Ectodermal cell (in vitro differentiated cells): Measurements from ENCODE around the gene DEPP1.

ENCODE experiments used
- H3K27ac ChIP-seq: 2 replicates; pipeline ENCODE4 v1.7.0; 2013; ENCODE audit warnings: mild to moderate bottlenecking, low read depth, low read length; ENCODE audit not compliant: insufficient read depth, poor library complexity, severe bottlenecking
- H3K27me3 ChIP-seq: 2 replicates; pipeline ENCODE4 v1.7.0; 2013; ENCODE audit warnings: mild to moderate bottlenecking, low read length; ENCODE audit not compliant: insufficient read depth, control insufficient read depth, poor library complexity, severe bottlenecking
- H3K36me3 ChIP-seq: one replicate; pipeline ENCODE4 v1.7.0; 2013; ENCODE audit warnings: low read length; ENCODE audit not compliant: control insufficient read depth, insufficient read depth
- H3K4me1 ChIP-seq: one replicate; pipeline ENCODE4 v1.7.0; 2013; ENCODE audit warnings: low read length; ENCODE audit not compliant: control insufficient read depth, insufficient read depth
- H3K4me3 ChIP-seq: 2 replicates; pipeline ENCODE4 v1.7.0; 2013; ENCODE audit warnings: low read depth, low read length, control low read depth; ENCODE audit not compliant: insufficient read depth
- H3K9me3 ChIP-seq: 2 replicates; pipeline ENCODE4 v1.7.0; 2013; ENCODE audit warnings: mild to moderate bottlenecking, low read length, moderate library complexity; ENCODE audit not compliant: control insufficient read depth
- WGBS, 2 experiments: methylation state at CpG; one replicate each; pipeline ENCODE4 v1.1.7; 2013; ENCODE audit warnings: missing lambda C conversion rate in 2 of 2; 5-methylcytosine and 5-hydroxymethylcytosine counted together

DEPP1 gene

DNA sequence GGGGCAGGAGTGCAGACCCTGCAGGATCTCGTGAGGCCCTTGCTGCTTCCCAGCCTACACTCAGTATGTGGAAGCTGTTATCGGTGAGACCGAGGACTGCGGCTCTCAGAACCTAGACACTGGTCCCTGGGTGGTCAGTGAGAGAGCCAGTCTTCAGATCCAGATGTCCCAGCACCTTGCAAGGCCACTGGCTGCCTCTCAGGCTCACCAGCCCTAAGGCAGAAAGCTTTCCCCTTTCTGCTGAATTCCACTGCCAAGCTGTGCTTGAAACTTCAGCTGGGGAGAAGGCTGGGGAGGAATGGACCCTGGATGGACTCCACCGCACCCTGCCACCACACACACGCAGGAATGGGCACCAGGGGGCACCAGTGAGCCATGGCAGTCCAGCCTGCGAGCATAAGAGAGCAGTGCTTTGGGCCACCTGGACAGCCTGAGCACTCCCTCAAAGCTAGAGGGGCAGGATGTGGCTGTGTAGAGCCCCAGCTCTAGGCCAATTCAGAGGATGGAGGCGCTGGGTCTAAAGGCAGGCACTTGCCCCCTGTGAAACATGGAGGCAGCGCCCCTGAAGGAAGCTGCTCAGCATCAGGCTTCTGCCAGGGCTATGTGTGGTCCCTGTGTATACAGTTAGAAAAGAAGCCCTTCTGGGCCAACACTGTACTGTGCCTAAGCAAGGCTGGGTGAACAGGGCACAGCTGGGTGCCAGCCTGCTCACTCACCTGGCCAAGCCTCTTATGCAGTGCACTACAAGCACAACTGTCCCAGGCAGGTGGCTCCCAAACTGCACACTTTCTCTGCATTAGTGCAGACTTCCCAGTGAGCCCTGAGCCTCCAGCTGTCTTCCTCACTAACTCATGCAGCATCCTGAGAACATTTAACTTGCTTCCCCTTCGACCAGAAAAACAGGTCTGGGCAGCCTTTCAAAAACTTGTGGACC lies 45.8 kb downstream of the DEPP1 start:
- no peak overlapping the region for H3K4me3 ChIP-seq
- no peaks in the 10 kb centered on the region for H3K4me1 ChIP-seq
- no peaks in the 10 kb centered on the region for H3K9me3 ChIP-seq
- WGBS, 2 experiments = 51% methylated on average over 10 of the region's 10 CpGs
- H3K27ac ChIP-seq = no peak overlapping the region
- no peaks in the 10 kb centered on the region for H3K36me3 ChIP-seq
- H3K27me3 ChIP-seq = no peaks in the 10 kb centered on the region

DNA sequence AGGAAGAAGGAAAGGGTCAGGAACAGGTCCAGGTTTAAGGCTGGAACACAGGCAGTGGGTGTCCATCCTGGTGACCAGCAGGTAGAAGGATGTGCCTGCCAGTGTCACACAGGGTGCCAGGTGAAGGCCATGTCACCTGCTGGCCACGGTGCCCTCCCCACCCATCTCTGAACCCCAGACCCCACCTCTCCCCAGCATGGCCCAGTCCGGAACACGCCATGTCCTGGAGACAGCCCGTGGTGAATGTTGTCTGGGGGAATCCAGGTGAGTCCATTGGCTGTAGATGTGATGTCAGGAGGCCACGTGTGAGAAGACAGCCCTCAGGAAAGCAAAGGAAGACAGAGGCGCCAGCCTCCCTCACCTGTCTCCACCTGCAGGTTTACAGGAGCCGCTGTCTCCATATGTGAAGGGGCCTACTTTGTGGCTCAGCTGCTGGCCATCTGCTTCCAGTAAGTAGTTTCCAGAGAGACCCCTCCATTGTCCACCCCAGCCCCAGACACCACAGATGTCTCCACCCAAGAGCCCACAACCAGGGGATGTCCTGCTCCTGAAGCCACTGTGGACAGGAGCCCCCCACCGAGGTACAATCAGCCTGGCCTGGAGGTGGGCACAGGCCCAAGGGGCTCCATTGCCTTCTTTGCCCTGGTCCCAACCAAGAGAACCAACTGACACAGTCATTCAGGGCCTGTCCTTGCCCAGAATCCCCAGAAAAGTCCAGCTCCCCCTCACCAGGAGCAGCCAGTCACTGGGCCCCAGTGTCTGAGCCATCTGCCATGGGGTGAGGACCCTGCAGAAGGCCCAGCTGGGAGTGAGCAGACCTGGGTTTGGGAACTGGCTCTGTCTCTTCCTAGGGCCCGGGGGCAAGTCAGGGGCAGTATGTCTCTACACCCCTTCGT lies 46.7 kb downstream of the DEPP1 start:
- Histone ChIP-seq H3K4me1 (no peaks in the 10 kb centered on the region), H3K27ac (no peak overlapping the region), H3K27me3 (no peaks in the 10 kb centered on the region), H3K4me3 (no peak overlapping the region), H3K9me3 (no peaks in the 10 kb centered on the region), H3K36me3 (no peaks in the 10 kb centered on the region)
- 87 to 90% methylated on average over 9 to 10 of the region's 10 CpGs for WGBS, 2 experiments

DNA sequence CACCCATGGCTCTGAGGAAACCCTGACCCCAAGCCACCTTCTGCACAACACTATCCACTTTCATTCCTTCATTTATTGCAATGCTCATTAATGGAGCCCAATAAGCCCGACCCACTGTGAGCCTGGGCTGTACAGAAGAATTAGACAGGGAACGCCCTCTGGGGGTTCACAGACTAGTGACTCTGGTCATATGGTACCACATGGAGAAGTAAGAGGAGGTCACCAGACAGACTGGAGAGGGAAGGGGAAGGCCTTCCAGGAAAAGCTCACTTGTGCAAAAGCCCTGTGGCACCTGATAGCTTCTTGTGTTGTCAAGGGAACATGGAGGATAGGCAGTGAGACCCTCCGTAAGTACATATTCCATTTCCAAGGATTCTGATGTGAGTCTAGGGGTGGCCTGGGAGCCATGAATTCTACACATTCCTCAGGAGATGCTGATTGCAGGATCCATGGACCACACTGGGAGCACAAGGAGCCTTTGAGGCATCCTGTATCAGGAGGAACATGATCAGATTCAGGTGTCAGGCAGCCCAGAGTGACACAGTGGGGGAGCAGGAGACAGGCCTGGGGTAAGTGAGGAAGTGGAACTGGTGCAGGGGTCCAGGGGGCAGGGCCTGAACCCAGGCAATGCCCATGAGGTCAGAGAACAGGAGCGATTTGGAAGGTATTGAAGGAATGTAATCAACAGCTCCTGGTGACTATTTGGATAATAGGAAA lies 47.5 kb downstream of the DEPP1 start:
- Histone ChIP-seq H3K27ac (no peak overlapping the region), H3K36me3 (no peaks in the 10 kb centered on the region)
- 92 to 93% methylated on average over 4 of the region's 4 CpGs for WGBS, 2 experiments

GRCh38 chr10:44929356-44930255 lies 49.0 kb downstream of the DEPP1 start:
- Histone ChIP-seq H3K4me3 (no peak overlapping the region), H3K36me3 (no peaks in the 10 kb centered on the region), H3K9me3 (no peaks in the 10 kb centered on the region), H3K27ac (no peak overlapping the region), H3K27me3 (no peaks in the 10 kb centered on the region), H3K4me1 (no peaks in the 10 kb centered on the region)
- 89% methylated on average over 8 of the region's 8 CpGs for WGBS, 2 experiments

More for the DNA sequence above, 47.5 kb downstream of the DEPP1 start:
- no peaks in the 10 kb centered on the region for H3K9me3 ChIP-seq
- no peaks in the 10 kb centered on the region for H3K4me1 ChIP-seq
- H3K27me3 ChIP-seq = no peaks in the 10 kb centered on the region
- no peak overlapping the region for H3K4me3 ChIP-seq

DNA sequence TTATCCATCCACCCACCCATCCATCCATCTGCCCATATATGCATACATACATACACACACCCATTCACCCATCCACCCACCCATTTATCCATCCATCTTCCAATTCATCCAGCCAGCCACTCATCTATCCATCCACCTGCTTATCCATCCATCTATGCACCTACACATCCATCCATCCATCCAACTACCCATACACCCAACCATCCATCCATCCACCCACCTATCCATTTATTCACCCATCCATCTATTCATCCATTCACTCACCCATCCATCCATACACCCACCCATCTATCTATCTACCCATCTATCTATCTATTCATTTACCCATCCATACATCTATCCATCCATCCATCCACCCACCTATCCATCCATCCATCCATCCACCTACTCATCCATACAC lies 50.1 kb downstream of the DEPP1 start:
- no peaks in the 10 kb centered on the region for H3K9me3 ChIP-seq
- no peaks in the 10 kb centered on the region for H3K4me1 ChIP-seq

GRCh38 chr10:44927352-44927751 lies 51.3 kb downstream of the DEPP1 start:
- Histone ChIP-seq H3K4me3 (no peak overlapping the region), H3K27ac (no peak overlapping the region), H3K36me3 (no peaks in the 10 kb centered on the region), H3K9me3 (no peaks in the 10 kb centered on the region), H3K27me3 (no peaks in the 10 kb centered on the region), H3K4me1 (no peaks in the 10 kb centered on the region)
- 84 to 87% methylated on average over 2 of the region's 2 CpGs for WGBS, 2 experiments

More for the DNA sequence above, 50.1 kb downstream of the DEPP1 start:
- Histone ChIP-seq H3K36me3 (no peaks in the 10 kb centered on the region), H3K27me3 (no peaks in the 10 kb centered on the region), H3K4me3 (no peak overlapping the region), H3K27ac (no peak overlapping the region)

DNA sequence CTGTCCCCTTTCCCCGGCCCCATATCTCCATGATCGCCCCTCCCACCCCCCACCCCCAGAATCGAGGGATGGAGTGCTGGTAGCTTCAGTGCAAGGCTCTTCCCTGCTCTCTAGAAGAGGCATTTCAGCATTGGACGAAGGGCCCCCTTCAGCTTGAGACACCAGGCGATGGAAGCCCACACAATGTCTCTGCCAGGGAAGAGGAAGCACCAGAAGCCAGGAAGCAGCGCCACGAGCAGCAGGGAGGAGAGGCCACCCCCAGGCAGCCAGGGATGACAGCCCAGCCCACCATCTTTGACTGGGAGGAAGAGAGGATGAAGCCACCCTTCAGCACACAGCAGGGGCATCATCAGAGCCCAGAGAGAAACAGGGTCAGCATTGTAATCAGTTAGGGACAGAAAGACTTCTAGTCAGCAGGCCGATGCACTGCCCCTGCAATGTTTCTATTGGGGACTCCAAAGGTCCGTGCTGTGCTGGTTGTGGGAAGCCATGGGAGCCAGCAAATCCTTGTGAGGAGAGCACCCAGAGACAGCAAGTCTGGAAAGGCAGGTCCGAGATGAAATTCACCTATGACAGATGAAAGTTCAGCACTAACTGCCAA lies 51.8 kb downstream of the DEPP1 start:
- Histone ChIP-seq H3K9me3 (no peaks in the 10 kb centered on the region), H3K4me3 (no peak overlapping the region), H3K27ac (no peak overlapping the region), H3K27me3 (no peaks in the 10 kb centered on the region), H3K4me1 (no peaks in the 10 kb centered on the region), H3K36me3 (no peaks in the 10 kb centered on the region)
- 83% methylated on average over 9 to 10 of the region's 10 CpGs for WGBS, 2 experiments
